ENCODE results near the gene ALDH4A1.

Gene ALDH4A1

GRCh38 chr1:18922848-18923755, 20.7 kb upstream of the ALDH4A1 start:
- no peak overlapping the region for H3K27ac ChIP-seq (ENCODE audit: insufficient read depth in 1 of 2, low read depth in 1 of 2, low read length in 2 of 2, poor library complexity in 1 of 2, severe bottlenecking in 2 of 2)
- H3K4me3 ChIP-seq (ENCODE audit: control insufficient read depth in 1 of 7, extremely low read depth in 1 of 7, insufficient read depth in 4 of 7, low read depth in 2 of 7, low read length in 6 of 7) = peak overlapping the region in 2 of 7 experiments; percentile 54 to 58

GRCh38 chr1:18922319-18922726, 20.0 kb upstream of the ALDH4A1 start:
- peaks cover 0 to 28% (median 17%) of the 10 kb centered on the region in 4 experiments for H3K36me3 ChIP-seq (ENCODE audit: control insufficient read depth in 4 of 4, insufficient read depth in 4 of 4, low read length in 3 of 4)
- WGBS (ENCODE audit: insufficient coverage) = 94% methylated on average over 3 of the region's 8 CpGs
- H3K4me3 ChIP-seq (ENCODE audit: control insufficient read depth in 1 of 7, extremely low read depth in 1 of 7, insufficient read depth in 4 of 7, low read depth in 2 of 7, low read length in 6 of 7) = no peak overlapping the region
- no peaks in the 10 kb centered on the region for H3K27me3 ChIP-seq (replicated peaks in 2 of 5; ENCODE audit: control insufficient read depth in 4 of 5, insufficient read depth in 5 of 5, low read length in 4 of 5)
- peaks cover 1 to 54% (median 49%) of the 10 kb centered on the region in 4 experiments for H3K4me1 ChIP-seq (ENCODE audit: control extremely low read depth in 1 of 4, control insufficient read depth in 4 of 4, insufficient read depth in 4 of 4, low read length in 3 of 4)
- CTCF ChIA-PET = interaction anchor here (0.7 to 13.0 kb wide), 8 partner anchors 9 to 50 kb away, joined by 3 to 199 read pairs (median 4); no protein-coding TSS in a partner anchor
- H3K27ac ChIP-seq (ENCODE audit: insufficient read depth in 1 of 2, low read depth in 1 of 2, low read length in 2 of 2, poor library complexity in 1 of 2, severe bottlenecking in 2 of 2) = no peak overlapping the region
- H3K9me3 ChIP-seq (ENCODE audit: control extremely low read depth in 1 of 5, control insufficient read depth in 4 of 5, insufficient read depth in 2 of 5, low read depth in 1 of 5, low read length in 4 of 5) = no peaks in the 10 kb centered on the region
- POLR2A ChIA-PET = interaction anchor here (0.9 to 1.0 kb wide), 2 partner anchors 10 to 30 kb away, joined by 3 read pairs; no protein-coding TSS in a partner anchor
- DNase-seq = peak in 1 of 3 donors; percentile 35

More at GRCh38 chr1:18922848-18923755, 20.7 kb upstream of the ALDH4A1 start:
- Histone ChIP-seq H3K4me1 (ENCODE audit: control extremely low read depth in 1 of 4, control insufficient read depth in 4 of 4, insufficient read depth in 4 of 4, low read length in 3 of 4) (peaks cover 4 to 62% (median 56%) of the 10 kb centered on the region in 4 experiments), H3K27me3 (replicated peaks in 2 of 5; ENCODE audit: control insufficient read depth in 4 of 5, insufficient read depth in 5 of 5, low read length in 4 of 5) (no peaks in the 10 kb centered on the region), H3K9me3 (ENCODE audit: control extremely low read depth in 1 of 5, control insufficient read depth in 4 of 5, insufficient read depth in 2 of 5, low read depth in 1 of 5, low read length in 4 of 5) (no peaks in the 10 kb centered on the region), H3K36me3 (ENCODE audit: control insufficient read depth in 4 of 4, insufficient read depth in 4 of 4, low read length in 3 of 4) (peaks cover 0 to 20% (median 10%) of the 10 kb centered on the region in 4 experiments)
- 73% methylated on average over 17 of the region's 18 CpGs for WGBS (ENCODE audit: insufficient coverage)
- ChIA-PET POLR2A (interaction anchor here (0.8 to 1.6 kb wide), 6 partner anchors 11 to 51 kb away, joined by 3 to 9 read pairs (median 5); partner anchors contain the start of gene IFFO2), CTCF (interaction anchor here (0.8 to 13.0 kb wide), 10 partner anchors 13 to 189 kb away, joined by 4 to 199 read pairs (median 5); no protein-coding TSS in a partner anchor)
- no peak for DNase-seq

- H3K4me1 ChIP-seq (ENCODE audit: control extremely low read depth in 1 of 4, control insufficient read depth in 4 of 4, insufficient read depth in 4 of 4, low read length in 3 of 4) = peaks cover 0 to 48% (median 42%) of the 10 kb centered on the region in 4 experiments
Observed at GRCh38 chr1:18921516-18922251, 19.3 kb upstream of the ALDH4A1 start.

GRCh38 chr1:18920931-18921330, 18.6 kb upstream of the ALDH4A1 start:
- CTCF ChIA-PET = interaction anchor here (1.1 to 13.0 kb wide), 4 partner anchors 11 to 43 kb away, joined by 4 to 199 read pairs (median 5); no protein-coding TSS in a partner anchor
- H3K36me3 ChIP-seq (ENCODE audit: control insufficient read depth in 4 of 4, insufficient read depth in 4 of 4, low read length in 3 of 4) = peaks cover 0 to 39% (median 26%) of the 10 kb centered on the region in 4 experiments

More at GRCh38 chr1:18921516-18922251, 19.3 kb upstream of the ALDH4A1 start:
- H3K27me3 ChIP-seq (replicated peaks in 2 of 5; ENCODE audit: control insufficient read depth in 4 of 5, insufficient read depth in 5 of 5, low read length in 4 of 5) = no peaks in the 10 kb centered on the region
- ChIA-PET POLR2A (interaction anchor here (0.9 to 1.0 kb wide), 2 partner anchors 9 to 31 kb away, joined by 3 read pairs; no protein-coding TSS in a partner anchor), CTCF (interaction anchor here (0.7 to 13.0 kb wide), 9 partner anchors 9 to 51 kb away, joined by 3 to 199 read pairs (median 4); no protein-coding TSS in a partner anchor)
- WGBS (ENCODE audit: insufficient coverage) = 88% methylated on average over 6 of the region's 17 CpGs
- H3K27ac ChIP-seq (ENCODE audit: insufficient read depth in 1 of 2, low read depth in 1 of 2, low read length in 2 of 2, poor library complexity in 1 of 2, severe bottlenecking in 2 of 2) = no peak overlapping the region
- no peaks in the 10 kb centered on the region for H3K9me3 ChIP-seq (ENCODE audit: control extremely low read depth in 1 of 5, control insufficient read depth in 4 of 5, insufficient read depth in 2 of 5, low read depth in 1 of 5, low read length in 4 of 5)
- no peak overlapping the region for H3K4me3 ChIP-seq (ENCODE audit: control insufficient read depth in 1 of 7, extremely low read depth in 1 of 7, insufficient read depth in 4 of 7, low read depth in 2 of 7, low read length in 6 of 7)
- DNase-seq = peak in 2 of 3 donors; percentile 21 to 32
- peaks cover 0 to 34% (median 22%) of the 10 kb centered on the region in 4 experiments for H3K36me3 ChIP-seq (ENCODE audit: control insufficient read depth in 4 of 4, insufficient read depth in 4 of 4, low read length in 3 of 4)

GRCh38 chr1:18919956-18920355, 17.6 kb upstream of the ALDH4A1 start:
- H3K36me3 ChIP-seq (ENCODE audit: control insufficient read depth in 4 of 4, insufficient read depth in 4 of 4, low read length in 3 of 4) = peaks cover 0 to 44% (median 30%) of the 10 kb centered on the region in 4 experiments
- POLR2A ChIA-PET = no interaction called here
- DNase-seq = no peak
- H3K4me3 ChIP-seq (ENCODE audit: control insufficient read depth in 1 of 7, extremely low read depth in 1 of 7, insufficient read depth in 4 of 7, low read depth in 2 of 7, low read length in 6 of 7) = no peak overlapping the region
- H3K9me3 ChIP-seq (ENCODE audit: control extremely low read depth in 1 of 5, control insufficient read depth in 4 of 5, insufficient read depth in 2 of 5, low read depth in 1 of 5, low read length in 4 of 5) = no peaks in the 10 kb centered on the region
- no peaks in the 10 kb centered on the region for H3K27me3 ChIP-seq (replicated peaks in 2 of 5; ENCODE audit: control insufficient read depth in 4 of 5, insufficient read depth in 5 of 5, low read length in 4 of 5)
- 100% methylated on average over 7 of the region's 12 CpGs for WGBS (ENCODE audit: insufficient coverage)
- H3K4me1 ChIP-seq (ENCODE audit: control extremely low read depth in 1 of 4, control insufficient read depth in 4 of 4, insufficient read depth in 4 of 4, low read length in 3 of 4) = peaks cover 0 to 34% (median 31%) of the 10 kb centered on the region in 4 experiments
- H3K27ac ChIP-seq (ENCODE audit: insufficient read depth in 1 of 2, low read depth in 1 of 2, low read length in 2 of 2, poor library complexity in 1 of 2, severe bottlenecking in 2 of 2) = no peak overlapping the region
- CTCF ChIA-PET = interaction anchor here (1.7 to 13.0 kb wide), 2 partner anchors 10 to 35 kb away, joined by 4 to 199 read pairs; no protein-coding TSS in a partner anchor

More at GRCh38 chr1:18920931-18921330, 18.6 kb upstream of the ALDH4A1 start:
- Histone ChIP-seq H3K27me3 (replicated peaks in 2 of 5; ENCODE audit: control insufficient read depth in 4 of 5, insufficient read depth in 5 of 5, low read length in 4 of 5) (no peaks in the 10 kb centered on the region), H3K4me3 (ENCODE audit: control insufficient read depth in 1 of 7, extremely low read depth in 1 of 7, insufficient read depth in 4 of 7, low read depth in 2 of 7, low read length in 6 of 7) (no peak overlapping the region), H3K27ac (ENCODE audit: insufficient read depth in 1 of 2, low read depth in 1 of 2, low read length in 2 of 2, poor library complexity in 1 of 2, severe bottlenecking in 2 of 2) (no peak overlapping the region), H3K9me3 (ENCODE audit: control extremely low read depth in 1 of 5, control insufficient read depth in 4 of 5, insufficient read depth in 2 of 5, low read depth in 1 of 5, low read length in 4 of 5) (no peaks in the 10 kb centered on the region), H3K4me1 (ENCODE audit: control extremely low read depth in 1 of 4, control insufficient read depth in 4 of 4, insufficient read depth in 4 of 4, low read length in 3 of 4) (peaks cover 0 to 41% (median 35%) of the 10 kb centered on the region in 4 experiments)
- DNase-seq = no peak
- 94% methylated on average over 7 of the region's 7 CpGs for WGBS (ENCODE audit: insufficient coverage)
- POLR2A ChIA-PET = no interaction called here

GRCh38 chr1:18919197-18919905, 17.0 kb upstream of the ALDH4A1 start:
- no peak for DNase-seq
- 98% methylated on average over 18 of the region's 31 CpGs for WGBS (ENCODE audit: insufficient coverage)
- no peaks in the 10 kb centered on the region for H3K27me3 ChIP-seq (replicated peaks in 2 of 5; ENCODE audit: control insufficient read depth in 4 of 5, insufficient read depth in 5 of 5, low read length in 4 of 5)
- H3K4me3 ChIP-seq (ENCODE audit: control insufficient read depth in 1 of 7, extremely low read depth in 1 of 7, insufficient read depth in 4 of 7, low read depth in 2 of 7, low read length in 6 of 7) = no peak overlapping the region
- CTCF ChIA-PET = interaction anchor here (1.2 to 1.7 kb wide), 2 partner anchors 11 to 35 kb away, joined by 4 to 6 read pairs; no protein-coding TSS in a partner anchor
- POLR2A ChIA-PET = no interaction called here
- peaks cover 0 to 28% (median 25%) of the 10 kb centered on the region in 4 experiments for H3K4me1 ChIP-seq (ENCODE audit: control extremely low read depth in 1 of 4, control insufficient read depth in 4 of 4, insufficient read depth in 4 of 4, low read length in 3 of 4)
- no peak overlapping the region for H3K27ac ChIP-seq (ENCODE audit: insufficient read depth in 1 of 2, low read depth in 1 of 2, low read length in 2 of 2, poor library complexity in 1 of 2, severe bottlenecking in 2 of 2)
- H3K36me3 ChIP-seq (ENCODE audit: control insufficient read depth in 4 of 4, insufficient read depth in 4 of 4, low read length in 3 of 4) = peaks cover 0 to 44% (median 33%) of the 10 kb centered on the region in 4 experiments
- no peaks in the 10 kb centered on the region for H3K9me3 ChIP-seq (ENCODE audit: control extremely low read depth in 1 of 5, control insufficient read depth in 4 of 5, insufficient read depth in 2 of 5, low read depth in 1 of 5, low read length in 4 of 5)

All from common myeloid progenitor, CD34-positive (primary cell).